Measurements from ENCODE around the gene SCUBE1.

The SCUBE1 gene

GRCh38 chr22:43343262-43343669 lies at the start of gene SCUBE1:
TSS of gene SCUBE1 (minus strand) at chr22:43343372. CDS start at chr22:43343261, 111 bp downstream.
- peak in 1 of 2 donors; percentile 2 for DNase-seq

- DNase-seq = no peak
These were observed 49.3 kb upstream of the SCUBE1 start for GRCh38 chr22:43392385-43392989.

GRCh38 chr22:43391306-43391705 lies 48.1 kb upstream of the SCUBE1 start:
- no peak for DNase-seq

GRCh38 chr22:43390872-43391271 lies 47.7 kb upstream of the SCUBE1 start:
- DNase-seq = no peak

GRCh38 chr22:43390166-43390565 lies 47.0 kb upstream of the SCUBE1 start:
- DNase-seq = no peak

- no peak for DNase-seq
These were observed 46.2 kb upstream of the SCUBE1 start for GRCh38 chr22:43389227-43389836.

- peak; percentile 12 to 51 for DNase-seq
These were observed 45.3 kb upstream of the SCUBE1 start for GRCh38 chr22:43388420-43388851.

- no peak for DNase-seq
These were observed 44.6 kb upstream of the SCUBE1 start for GRCh38 chr22:43387815-43388214.

- peak; percentile 66 to 69 for DNase-seq
These were observed 42.8 kb upstream of the SCUBE1 start for GRCh38 chr22:43385770-43386641.

GRCh38 chr22:43384863-43385262 lies 41.7 kb upstream of the SCUBE1 start:
- DNase-seq = no peak

GRCh38 chr22:43381693-43382092 lies 38.5 kb upstream of the SCUBE1 start:
- DNase-seq = no peak

GRCh38 chr22:43377896-43378704 lies 34.9 kb upstream of the SCUBE1 start:
- DNase-seq = no peak

- DNase-seq = no peak
These were observed 34.4 kb upstream of the SCUBE1 start for GRCh38 chr22:43377548-43377895.

- DNase-seq = no peak
These were observed 33.8 kb upstream of the SCUBE1 start for GRCh38 chr22:43376765-43377547.

- DNase-seq = no peak
These were observed 32.8 kb upstream of the SCUBE1 start for GRCh38 chr22:43375951-43376455.

GRCh38 chr22:43370036-43370435 lies 26.9 kb upstream of the SCUBE1 start:
- DNase-seq = no peak

GRCh38 chr22:43365715-43366440 lies 22.7 kb upstream of the SCUBE1 start:
- DNase-seq = no peak

- DNase-seq = no peak
These were observed 20.9 kb upstream of the SCUBE1 start for GRCh38 chr22:43364169-43364435.

GRCh38 chr22:43363315-43364168 lies 20.4 kb upstream of the SCUBE1 start:
- DNase-seq = no peak

- DNase-seq = no peak
These were observed 17.4 kb upstream of the SCUBE1 start for GRCh38 chr22:43360576-43360975.

All from hippocampal formation (tissue), 2 donors.